Endothelial cell of umbilical vein (primary cell): ENCODE data around the gene LOXL3. TPM values are rescaled to one million over a fixed set of nuclear protein-coding genes. Genes with fewer than 3 reads are reported as not detected.

ENCODE experiments used
- BruUV-seq: library from RNA; stranded (reverse); fragments of 400-500 nt; replicated peaks from 2 replicates; lab custom pipeline; 2021; lab: Mats Ljungman, UMichigan
- CTCF ChIA-PET: fragments of 300-600, 350-600 bp; sonication (Branson Sonifier 250); formaldehyde crosslinking; loops from one replicate; lab custom pipeline; 2021; ENCODE audit warnings: antibody characterized with exemption, inconsistent platforms; lab: Charles Lee
- POLR2A ChIA-PET: fragments of 300-600, 350-600 bp; sonication (Branson Sonifier 250); formaldehyde crosslinking; loops from one replicate; lab custom pipeline; 2021; ENCODE audit warnings: antibody characterized with exemption, inconsistent platforms; lab: Charles Lee
- DNase-seq: peaks from one replicate; pipeline ENCODE4 v3.0.0-alpha.2; 2011; ENCODE audit warnings: low read depth, low spot score
- FAIRE-seq: peaks from 2 replicates; lab custom pipeline; 2011; peaks lifted over from hg19 to GRCh38; lab: Jason Lieb, UNC
- H2AFZ ChIP-seq: 2 replicates; pipeline ENCODE4 v1.6.0; 2012; ENCODE audit warnings: low read depth, low read length, control low read depth, inconsistent platforms
- H3K27ac ChIP-seq: 2 replicates; pipeline ENCODE4 v1.5.1; 2011; ENCODE audit warnings: low read depth, mild to moderate bottlenecking, control low read depth, low read length, moderate library complexity; ENCODE audit not compliant: insufficient read depth
- H3K27me3 ChIP-seq, 2 experiments: 2 replicates each; pipeline versions ENCODE4 v1.6.0 to v1.6.1; 2011; ENCODE audit warnings: low read length in 2 of 2, mixed read lengths in 1 of 2; ENCODE audit not compliant: control insufficient read depth in 2 of 2, insufficient read depth in 2 of 2
- H3K36me3 ChIP-seq, 2 experiments: 2 replicates in 1 of 2; 3 replicates in 1 of 2; pipeline ENCODE4 v1.5.1; 2011; ENCODE audit warnings: low read length in 2 of 2, mild to moderate bottlenecking in 1 of 2, moderate library complexity in 1 of 2; ENCODE audit not compliant: control insufficient read depth in 2 of 2, insufficient read depth in 2 of 2; ENCODE audit errors: extremely low read depth in 1 of 2
- H3K4me1 ChIP-seq: 3 replicates; pipeline ENCODE4 v1.5.1; 2011; ENCODE audit warnings: mild to moderate bottlenecking, low read length; ENCODE audit not compliant: control insufficient read depth, insufficient read depth; ENCODE audit errors: extremely low read depth
- H3K4me2 ChIP-seq: 2 replicates; pipeline ENCODE4 v1.6.1; 2011; ENCODE audit warnings: low read length, control low read depth, mixed read lengths; ENCODE audit not compliant: insufficient read depth
- H3K4me3 ChIP-seq, 3 experiments: fragments of 200-600 bp in 1 of 3; sonication (generic), shearing (Covaris generic) in 1 of 3; replicated peaks in 1 of 3; 2 replicates each; pipeline ENCODE4 v1.5.1; 2011 to 2016; ENCODE audit warnings: control low read depth in 3 of 3, low read length in 3 of 3, mild to moderate bottlenecking in 2 of 3, inconsistent platforms in 1 of 3, low read depth in 1 of 3, moderate library complexity in 1 of 3; ENCODE audit not compliant: insufficient read depth in 1 of 3
- H3K79me2 ChIP-seq: 2 replicates; pipeline ENCODE4 v1.6.0; 2012; ENCODE audit warnings: low read length, inconsistent platforms; ENCODE audit not compliant: control insufficient read depth, insufficient read depth
- H3K9ac ChIP-seq: replicated peaks from 2 replicates; pipeline ENCODE3; 2011; ENCODE audit warnings: low read length, control low read depth; ENCODE audit not compliant: insufficient read depth; ENCODE audit errors: extremely low read depth
- H3K9me1 ChIP-seq: replicated peaks from 3 replicates; pipeline ENCODE4 v1.6.0; 2011; ENCODE audit warnings: mild to moderate bottlenecking, low read length; ENCODE audit not compliant: control insufficient read depth, insufficient read depth; ENCODE audit errors: extremely low read depth
- H3K9me3 ChIP-seq: replicated peaks from 2 replicates; pipeline ENCODE4 v1.5.1; 2012; ENCODE audit warnings: low read length, inconsistent platforms; ENCODE audit not compliant: control insufficient read depth, insufficient read depth
- H4K20me1 ChIP-seq: replicated peaks from 2 replicates; pipeline ENCODE3; 2011; ENCODE audit warnings: mild to moderate bottlenecking, low read length; ENCODE audit not compliant: control insufficient read depth, insufficient read depth; ENCODE audit errors: extremely low read depth
- FOS ChIP-seq: IDR thresholded peaks from 2 replicates; pipeline ENCODE4 v1.6.1; 2011; ENCODE audit warnings: mild to moderate bottlenecking, low read length, moderate library complexity, borderline replicate concordance; ENCODE audit not compliant: insufficient read depth
- JUN ChIP-seq: IDR thresholded peaks from 2 replicates; pipeline ENCODE4 v1.6.1; 2011; ENCODE audit warnings: borderline replicate concordance, low read depth; ENCODE audit not compliant: insufficient read length, insufficient read depth
- MAX ChIP-seq: IDR thresholded peaks from 2 replicates; pipeline ENCODE4 v1.6.1; 2011; ENCODE audit not compliant: insufficient read depth, insufficient read length
- POLR2A ChIP-seq: IDR thresholded peaks from 2 replicates; pipeline ENCODE4 v1.6.1; 2012; ENCODE audit warnings: low read depth, mild to moderate bottlenecking, control low read depth, low read length
- POLR2AphosphoS5 ChIP-seq: IDR thresholded peaks from 2 replicates; pipeline ENCODE4 v1.6.1; 2012; ENCODE audit warnings: low read depth, mild to moderate bottlenecking, control low read depth, low read length, moderate library complexity; ENCODE audit not compliant: insufficient read depth
- dilution Hi-C: fragments of 300-500 bp; cut with MboI; formaldehyde crosslinking; loops from one replicate; pipeline ENCODE4 v1.15.0; 2019; ENCODE audit warnings: low sequenced_read_pairs; ENCODE audit not compliant: extremely low pct_ligation_motif_present
- intact Hi-C: fragments of 100-400 bp; cut with micrococcal nuclease; formaldehyde crosslinking; loops from one replicate; pipeline ENCODE4 v1.10.0; 2022
- polyA plus RNA-seq, 4 experiments: library from polyadenylated mRNA; depleted of rRNA in 3 of 4; stranded (reverse) in 3 of 4; unstranded in 1 of 4; fragments of >200 nt; gene quantifications; 2 replicates each; pipeline versions ENCODE4 v1.2.1 to v1.2.3, GENCODE V29; 2011 to 2012; ENCODE audit warnings: missing spikeins in 1 of 4
- total RNA-seq: library from RNA; stranded (reverse); gene quantifications from 2 replicates; pipeline ENCODE4 v1.2.3, GENCODE V29; 2021

LOXL3 gene
- total and polyA plus RNA-seq, 2 donors (not counting 3 experiments of a cell fraction or from before 2014, with no cell fraction given) = 0.95 to 1.3 TPM

GRCh38 chr2:74525717-74526648 is 27.8 kb downstream of the LOXL3 start, which contains the start of gene DQX1:
Gene DQX1 (minus strand): TSS chr2:74526231. CDS start chr2:74525729, 502 bp downstream.
- H3K27ac ChIP-seq = no peak within 1 kb of the TSS
- peaks cover 19% of the 10 kb centered on the region for H3K79me2 ChIP-seq
- CTCF ChIA-PET = interaction anchor here (0.8 to 1.2 kb wide), 3 partner anchors 8 to 43 kb away, joined by 3 to 7 read pairs (median 3); partner anchors contain the start of genes CCDC142 and TTC31
- no peak within 1 kb of the TSS for H3K4me3 ChIP-seq
- BruUV-seq = no TSS peak
- H4K20me1 ChIP-seq = no peaks in the 10 kb centered on the region
- no peak within 1 kb of the TSS for H3K4me2 ChIP-seq
- peak; percentile 60 for FAIRE-seq
- no peaks in the 10 kb centered on the region for H3K9me1 ChIP-seq
- peak; percentile 28 for DNase-seq
- H3K27me3 ChIP-seq = peaks cover 4 to 6% of the 10 kb centered on the region in 2 experiments
- peaks cover 15% of the 10 kb centered on the region for H3K4me1 ChIP-seq
- H3K9me3 ChIP-seq = no peaks in the 10 kb centered on the region
- no peak within 1 kb of the TSS for H2AFZ ChIP-seq
- POLR2A ChIA-PET = interaction anchor here (0.5 to 0.9 kb wide), 2 partner anchors 12 to 22 kb away, joined by 3 to 4 read pairs; partner anchors contain the start of gene TLX2
- TF ChIP-seq FOS (no peak), POLR2AphosphoS5 (peak; percentile 14)
- dilution Hi-C loops = no loop called here
- intact Hi-C loops = no loop called here
- peaks cover 6 to 16% of the 10 kb centered on the region in 2 experiments for H3K36me3 ChIP-seq
- H3K9ac ChIP-seq = no peak within 1 kb of the TSS

- peaks cover 10% of the 10 kb centered on the region for H3K4me1 ChIP-seq
- no peak overlapping the region for H2AFZ ChIP-seq
- no TSS peak for BruUV-seq
- H3K27me3 ChIP-seq = peaks cover 9 to 13% of the 10 kb centered on the region in 2 experiments
- dilution Hi-C loops = no loop called here
- H3K9me3 ChIP-seq = no peaks in the 10 kb centered on the region
- TF ChIP-seq MAX (no peak), JUN (no peak), POLR2A (no peak), FOS (no peak)
- POLR2A ChIA-PET = no interaction called here
- H3K27ac ChIP-seq = no peak overlapping the region
- no peak overlapping the region for H3K4me2 ChIP-seq
- H3K4me3 ChIP-seq = no peak overlapping the region
- H3K9me1 ChIP-seq = no peaks in the 10 kb centered on the region
- no peak for FAIRE-seq
- intact Hi-C loops = no loop called here
- H3K9ac ChIP-seq = no peak overlapping the region
- H4K20me1 ChIP-seq = no peaks in the 10 kb centered on the region
- DNase-seq = no peak
- CTCF ChIA-PET = interaction anchor here (1.2 kb wide), 1 partner anchor 16 kb away, joined by 3 read pairs; no protein-coding TSS in a partner anchor
- H3K36me3 ChIP-seq = peaks cover 6 to 16% of the 10 kb centered on the region in 2 experiments
- peaks cover 19% of the 10 kb centered on the region for H3K79me2 ChIP-seq
Observed at GRCh38 chr2:74524955-74525716, 28.6 kb downstream of the LOXL3 start.
